ENCODE data around the gene HMGN3.

DNA sequence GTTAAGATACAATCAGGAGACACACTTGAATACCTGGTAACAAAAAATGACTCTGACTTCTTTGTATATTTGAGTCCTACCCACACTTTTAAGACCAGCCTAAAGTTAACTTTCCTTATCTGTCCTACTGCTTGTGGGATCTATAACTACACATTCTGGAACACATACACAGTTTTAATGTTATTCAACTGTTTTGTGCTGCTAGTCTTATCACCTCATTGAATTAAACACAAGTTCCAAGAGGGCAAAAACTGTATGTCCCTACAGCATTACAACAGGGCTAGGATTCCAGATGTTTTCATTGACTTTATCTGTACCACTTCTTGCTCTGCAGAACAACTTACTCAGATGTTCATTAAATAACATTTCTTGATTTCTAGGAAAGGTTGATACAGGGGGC lies 2.8 kb downstream of the HMGN3 start:
- TF ChIP-seq, protein P1, sequence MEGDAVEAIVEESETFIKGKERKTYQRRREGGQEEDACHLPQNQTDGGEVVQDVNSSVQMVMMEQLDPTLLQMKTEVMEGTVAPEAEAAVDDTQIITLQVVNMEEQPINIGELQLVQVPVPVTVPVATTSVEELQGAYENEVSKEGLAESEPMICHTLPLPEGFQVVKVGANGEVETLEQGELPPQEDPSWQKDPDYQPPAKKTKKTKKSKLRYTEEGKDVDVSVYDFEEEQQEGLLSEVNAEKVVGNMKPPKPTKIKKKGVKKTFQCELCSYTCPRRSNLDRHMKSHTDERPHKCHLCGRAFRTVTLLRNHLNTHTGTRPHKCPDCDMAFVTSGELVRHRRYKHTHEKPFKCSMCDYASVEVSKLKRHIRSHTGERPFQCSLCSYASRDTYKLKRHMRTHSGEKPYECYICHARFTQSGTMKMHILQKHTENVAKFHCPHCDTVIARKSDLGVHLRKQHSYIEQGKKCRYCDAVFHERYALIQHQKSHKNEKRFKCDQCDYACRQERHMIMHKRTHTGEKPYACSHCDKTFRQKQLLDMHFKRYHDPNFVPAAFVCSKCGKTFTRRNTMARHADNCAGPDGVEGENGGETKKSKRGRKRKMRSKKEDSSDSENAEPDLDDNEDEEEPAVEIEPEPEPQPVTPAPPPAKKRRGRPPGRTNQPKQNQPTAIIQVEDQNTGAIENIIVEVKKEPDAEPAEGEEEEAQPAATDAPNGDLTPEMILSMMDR (IDR thresholded peaks at IDR 0.05), result no peak
- no peak for TF ChIP-seq POLR2A (IDR thresholded peaks at IDR 0.05)
